ENCODE data around the gene FOXP1.
A peak's percentile ranks its signal among the peaks of the same experiment; 100 is the strongest.

FOXP1 gene

DNA sequence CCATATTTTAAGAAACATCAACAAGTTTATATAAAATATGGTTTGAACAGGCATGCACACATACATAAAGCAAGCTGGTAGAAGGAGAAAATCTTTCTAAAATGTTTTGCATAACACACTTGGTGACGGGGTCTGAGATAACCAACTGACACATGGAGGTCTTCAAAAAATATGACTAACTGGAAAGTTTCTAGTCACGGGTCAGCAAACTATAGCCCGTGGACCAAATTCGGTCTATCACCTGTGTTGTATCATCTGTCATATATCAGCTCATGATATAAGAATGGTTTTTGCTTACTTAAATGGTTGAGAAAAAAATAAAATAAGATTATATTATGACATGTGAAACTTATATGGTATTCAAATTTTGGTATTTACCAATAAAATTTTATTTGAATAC lies 465.1 kb downstream of the FOXP1 start:
- Histone ChIP-seq H3K9me3 (ENCODE audit: control insufficient read depth in 2 of 2, low read length in 2 of 2) (no peaks in the 10 kb centered on the region), H3K27ac (ENCODE audit: low read length) (no peak overlapping the region), H3K36me3 (ENCODE audit: control insufficient read depth in 2 of 2, insufficient read depth in 2 of 2, low read length in 2 of 2) (peaks cover 0 to 5% of the 10 kb centered on the region in 2 donors), H3K27me3 (ENCODE audit: control insufficient read depth in 1 of 2, insufficient read depth in 2 of 2, low read length in 2 of 2) (no peaks in the 10 kb centered on the region), H3K9ac (ENCODE audit: low read length in 2 of 2) (no peak overlapping the region), H3K4me3 (ENCODE audit: low read length in 2 of 2) (no peak overlapping the region), H3K4me1 (ENCODE audit: control insufficient read depth, insufficient read depth, low read length) (peaks cover 18% of the 10 kb centered on the region)

DNA sequence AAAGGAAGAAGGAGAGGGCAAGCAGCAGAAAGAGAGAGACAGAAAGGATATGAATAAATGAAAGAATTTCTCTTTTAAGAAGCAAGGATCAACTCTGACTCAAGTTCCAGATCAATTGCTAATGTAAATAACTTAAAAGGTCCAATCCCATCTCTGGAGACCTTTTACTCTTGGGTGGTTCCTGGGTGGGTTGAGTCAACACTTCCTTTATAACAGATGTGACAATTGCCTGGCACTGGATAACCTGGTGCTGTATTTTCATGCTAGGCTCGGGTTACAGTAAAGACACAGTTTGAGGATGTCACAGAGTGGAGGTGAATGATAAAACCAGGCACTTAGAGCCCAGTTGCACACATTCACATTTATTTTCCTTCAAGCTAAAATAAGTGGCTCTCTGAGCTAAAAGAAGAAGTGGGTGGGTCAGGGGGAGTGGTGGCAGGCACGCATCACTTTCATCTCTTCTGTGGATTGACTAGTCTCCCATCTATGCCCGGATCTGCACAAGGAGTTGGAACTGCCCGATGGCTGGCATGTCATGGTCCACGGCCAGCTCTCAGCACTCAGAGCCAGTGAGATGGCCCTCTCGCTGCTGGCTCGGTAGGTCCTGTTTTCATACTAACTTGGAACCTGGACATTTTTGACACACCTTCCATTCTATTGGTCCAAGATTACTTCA lies 465.8 kb downstream of the FOXP1 start:
- Histone ChIP-seq H3K4me1 (ENCODE audit: control insufficient read depth, insufficient read depth, low read length) (peaks cover 13% of the 10 kb centered on the region), H3K36me3 (ENCODE audit: control insufficient read depth in 2 of 2, insufficient read depth in 2 of 2, low read length in 2 of 2) (peaks cover 0 to 5% of the 10 kb centered on the region in 2 donors), H3K4me3 (ENCODE audit: low read length in 2 of 2) (no peak overlapping the region), H3K27ac (ENCODE audit: low read length) (peak overlapping the region; percentile 42), H3K9ac (ENCODE audit: low read length in 2 of 2) (no peak overlapping the region), H3K9me3 (ENCODE audit: control insufficient read depth in 2 of 2, low read length in 2 of 2) (no peaks in the 10 kb centered on the region), H3K27me3 (ENCODE audit: control insufficient read depth in 1 of 2, insufficient read depth in 2 of 2, low read length in 2 of 2) (no peaks in the 10 kb centered on the region)

DNA sequence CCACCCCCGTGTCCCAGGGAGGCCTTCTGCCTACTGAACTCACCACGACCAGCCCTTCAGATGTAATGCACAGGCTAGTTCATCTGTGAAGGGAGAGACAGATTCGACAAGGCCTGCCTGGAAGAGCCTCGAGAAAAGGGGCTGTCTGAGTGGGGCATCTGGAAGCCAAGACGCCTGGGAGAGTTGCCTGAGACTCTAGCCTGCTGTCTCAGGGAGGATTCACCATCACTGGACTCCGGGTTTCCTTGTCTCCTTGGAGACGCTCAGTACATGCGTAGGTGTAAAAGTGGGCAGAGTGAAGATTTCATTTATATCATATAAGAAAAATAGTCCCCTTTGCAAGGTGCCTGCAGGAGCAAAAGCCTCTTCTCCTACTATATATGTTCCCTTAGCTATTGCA lies 468.9 kb downstream of the FOXP1 start:
- peak overlapping the region in 1 of 2 donors; percentile 18 for H3K9ac ChIP-seq (ENCODE audit: low read length in 2 of 2)
- no peaks in the 10 kb centered on the region for H3K27me3 ChIP-seq (ENCODE audit: control insufficient read depth in 1 of 2, insufficient read depth in 2 of 2, low read length in 2 of 2)
- H3K36me3 ChIP-seq (ENCODE audit: control insufficient read depth in 2 of 2, insufficient read depth in 2 of 2, low read length in 2 of 2): peaks cover 6 to 12% of the 10 kb centered on the region in 2 donors
- H3K4me1 ChIP-seq (ENCODE audit: control insufficient read depth, insufficient read depth, low read length): peaks cover 28% of the 10 kb centered on the region
- H3K4me3 ChIP-seq (ENCODE audit: low read length in 2 of 2): peak overlapping the region in 1 of 2 donors; percentile 16
- H3K27ac ChIP-seq (ENCODE audit: low read length): peak overlapping the region; percentile 0
- no peaks in the 10 kb centered on the region for H3K9me3 ChIP-seq (ENCODE audit: control insufficient read depth in 2 of 2, low read length in 2 of 2)

DNA sequence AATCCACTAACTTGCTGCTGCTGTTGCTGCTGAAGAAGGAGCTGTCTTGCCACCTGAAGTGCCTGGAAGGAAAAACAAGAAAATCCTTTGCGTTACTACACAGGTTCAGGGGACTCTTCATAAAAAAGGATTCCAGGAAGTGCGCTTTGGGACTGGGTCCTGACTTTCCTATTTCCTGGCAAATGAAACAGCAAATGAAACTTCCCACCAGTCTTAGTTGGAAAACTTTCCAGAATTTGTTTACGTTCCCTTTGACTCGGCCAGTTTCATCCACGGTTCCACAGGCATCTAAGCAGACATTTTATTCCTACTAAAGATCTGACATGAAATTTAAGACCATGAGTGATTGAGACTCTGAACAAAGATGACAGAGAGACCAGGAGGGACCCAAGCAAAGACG lies 471.0 kb downstream of the FOXP1 start:
- no peaks in the 10 kb centered on the region for H3K27me3 ChIP-seq (ENCODE audit: control insufficient read depth in 1 of 2, insufficient read depth in 2 of 2, low read length in 2 of 2)
- H3K36me3 ChIP-seq (ENCODE audit: control insufficient read depth in 2 of 2, insufficient read depth in 2 of 2, low read length in 2 of 2): peaks cover 6 to 12% of the 10 kb centered on the region in 2 donors
- H3K4me3 ChIP-seq (ENCODE audit: low read length in 2 of 2): peak overlapping the region; percentile 5 to 47
- peak overlapping the region; percentile 46 for H3K27ac ChIP-seq (ENCODE audit: low read length)
- H3K4me1 ChIP-seq (ENCODE audit: control insufficient read depth, insufficient read depth, low read length): peaks cover 30% of the 10 kb centered on the region
- peak overlapping the region in 1 of 2 donors; percentile 45 for H3K9ac ChIP-seq (ENCODE audit: low read length in 2 of 2)
- H3K9me3 ChIP-seq (ENCODE audit: control insufficient read depth in 2 of 2, low read length in 2 of 2): no peaks in the 10 kb centered on the region

DNA sequence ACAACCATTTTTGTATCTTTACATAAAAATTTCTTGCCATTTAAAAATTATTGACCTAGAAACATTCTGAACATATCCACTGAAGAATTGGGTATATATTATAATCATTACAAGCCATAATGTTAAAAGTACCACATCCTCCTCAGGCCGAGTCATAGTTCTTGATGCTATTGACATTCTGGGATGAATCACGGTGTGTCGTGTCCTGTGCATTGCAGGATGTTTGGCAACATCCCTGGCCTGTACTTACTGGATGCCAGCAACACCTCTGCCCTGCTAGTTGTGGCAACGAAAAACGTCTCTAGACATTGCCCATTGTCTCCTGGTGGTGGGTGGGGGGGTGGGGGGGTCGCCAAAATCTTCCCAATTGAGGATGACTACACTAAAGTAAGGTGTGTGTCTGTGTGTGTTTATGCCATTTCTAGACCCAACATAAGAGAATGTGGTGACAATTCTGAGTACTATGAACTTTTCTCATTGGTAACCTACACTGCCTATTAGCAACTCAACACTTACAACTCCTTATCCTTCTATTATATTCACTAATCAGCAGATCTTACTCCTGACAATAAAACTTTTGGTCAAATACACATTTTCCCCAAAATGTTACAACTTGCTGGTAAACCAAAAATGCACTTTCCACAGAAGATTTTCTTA lies 471.6 kb downstream of the FOXP1 start:
- peaks cover 32% of the 10 kb centered on the region for H3K4me1 ChIP-seq (ENCODE audit: control insufficient read depth, insufficient read depth, low read length)
- peak overlapping the region; percentile 46 for H3K27ac ChIP-seq (ENCODE audit: low read length)
- peaks cover 6 to 12% of the 10 kb centered on the region in 2 donors for H3K36me3 ChIP-seq (ENCODE audit: control insufficient read depth in 2 of 2, insufficient read depth in 2 of 2, low read length in 2 of 2)
- H3K4me3 ChIP-seq (ENCODE audit: low read length in 2 of 2): peak overlapping the region; percentile 5 to 47
- H3K9me3 ChIP-seq (ENCODE audit: control insufficient read depth in 2 of 2, low read length in 2 of 2): no peaks in the 10 kb centered on the region
- peak overlapping the region; percentile 3 to 17 for H3K9ac ChIP-seq (ENCODE audit: low read length in 2 of 2)
- no peaks in the 10 kb centered on the region for H3K27me3 ChIP-seq (ENCODE audit: control insufficient read depth in 1 of 2, insufficient read depth in 2 of 2, low read length in 2 of 2)

DNA sequence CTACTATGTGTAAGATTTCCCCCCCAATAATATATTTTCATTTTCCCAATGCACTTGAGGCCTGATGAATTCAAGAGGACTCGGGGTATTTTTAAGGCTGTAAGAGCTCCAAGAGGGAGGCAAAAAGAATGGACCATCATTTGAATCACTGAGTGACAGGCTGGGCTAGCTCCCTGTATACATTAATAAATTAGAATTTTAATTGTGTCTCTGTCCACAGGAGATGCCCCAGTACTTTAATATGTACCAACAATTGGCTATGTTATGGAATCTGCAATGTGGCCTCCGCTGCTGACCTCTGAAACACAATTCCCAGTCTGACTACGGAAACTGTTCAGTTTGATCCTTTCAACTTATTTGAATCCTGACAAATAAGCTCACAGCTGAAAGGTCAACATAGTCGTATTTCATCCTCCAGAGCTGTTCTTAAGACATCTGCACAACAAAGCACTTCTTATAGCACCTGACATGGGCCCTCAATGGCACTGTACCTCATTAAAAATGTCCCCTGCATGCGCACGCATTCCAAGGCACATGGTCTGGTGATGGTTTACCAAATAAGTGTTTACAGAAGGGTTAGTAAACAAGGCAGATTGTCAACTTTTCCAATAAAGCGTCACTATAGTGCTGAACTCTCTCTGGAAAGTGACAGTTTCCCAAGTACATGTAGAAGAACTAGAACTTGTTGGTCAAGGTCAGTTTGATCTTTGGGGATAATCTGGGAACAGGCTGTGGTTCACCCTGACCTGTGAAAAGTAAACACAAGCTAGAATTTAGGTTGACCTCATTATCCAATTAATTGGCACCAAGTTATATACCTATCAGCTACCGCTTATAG lies 472.9 kb downstream of the FOXP1 start:
- Histone ChIP-seq H3K9ac (ENCODE audit: low read length in 2 of 2) (peak overlapping the region in 1 of 2 donors; percentile 53), H3K27ac (ENCODE audit: low read length) (peak overlapping the region; percentile 68), H3K9me3 (ENCODE audit: control insufficient read depth in 2 of 2, low read length in 2 of 2) (no peaks in the 10 kb centered on the region), H3K4me3 (ENCODE audit: low read length in 2 of 2) (peak overlapping the region in 1 of 2 donors; percentile 31), H3K36me3 (ENCODE audit: control insufficient read depth in 2 of 2, insufficient read depth in 2 of 2, low read length in 2 of 2) (peaks cover 6 to 12% of the 10 kb centered on the region in 2 donors), H3K27me3 (ENCODE audit: control insufficient read depth in 1 of 2, insufficient read depth in 2 of 2, low read length in 2 of 2) (no peaks in the 10 kb centered on the region), H3K4me1 (ENCODE audit: control insufficient read depth, insufficient read depth, low read length) (peaks cover 38% of the 10 kb centered on the region)

DNA sequence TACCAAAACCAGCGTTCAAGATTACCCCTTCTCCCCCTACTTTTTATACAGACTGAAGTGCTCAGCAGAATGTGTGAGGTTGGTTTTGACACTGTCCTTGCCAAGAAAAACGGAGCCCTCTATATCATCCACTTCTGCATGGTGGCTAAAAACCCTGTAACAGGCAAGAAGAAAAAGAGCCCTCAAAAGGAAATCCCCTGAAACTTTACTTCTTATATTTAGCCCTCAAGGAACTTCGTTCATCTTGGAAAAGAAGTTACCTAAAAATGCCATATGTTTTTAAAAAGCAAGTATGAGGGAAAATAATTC lies 473.6 kb downstream of the FOXP1 start:
- no peaks in the 10 kb centered on the region for H3K27me3 ChIP-seq (ENCODE audit: control insufficient read depth in 1 of 2, insufficient read depth in 2 of 2, low read length in 2 of 2)
- peaks cover 41% of the 10 kb centered on the region for H3K4me1 ChIP-seq (ENCODE audit: control insufficient read depth, insufficient read depth, low read length)
- peak overlapping the region in 1 of 2 donors; percentile 0 for H3K4me3 ChIP-seq (ENCODE audit: low read length in 2 of 2)
- peaks cover 6 to 12% of the 10 kb centered on the region in 2 donors for H3K36me3 ChIP-seq (ENCODE audit: control insufficient read depth in 2 of 2, insufficient read depth in 2 of 2, low read length in 2 of 2)
- H3K9me3 ChIP-seq (ENCODE audit: control insufficient read depth in 2 of 2, low read length in 2 of 2): no peaks in the 10 kb centered on the region
- peak overlapping the region in 1 of 2 donors; percentile 53 for H3K9ac ChIP-seq (ENCODE audit: low read length in 2 of 2)
- H3K27ac ChIP-seq (ENCODE audit: low read length): peak overlapping the region; percentile 68

DNA sequence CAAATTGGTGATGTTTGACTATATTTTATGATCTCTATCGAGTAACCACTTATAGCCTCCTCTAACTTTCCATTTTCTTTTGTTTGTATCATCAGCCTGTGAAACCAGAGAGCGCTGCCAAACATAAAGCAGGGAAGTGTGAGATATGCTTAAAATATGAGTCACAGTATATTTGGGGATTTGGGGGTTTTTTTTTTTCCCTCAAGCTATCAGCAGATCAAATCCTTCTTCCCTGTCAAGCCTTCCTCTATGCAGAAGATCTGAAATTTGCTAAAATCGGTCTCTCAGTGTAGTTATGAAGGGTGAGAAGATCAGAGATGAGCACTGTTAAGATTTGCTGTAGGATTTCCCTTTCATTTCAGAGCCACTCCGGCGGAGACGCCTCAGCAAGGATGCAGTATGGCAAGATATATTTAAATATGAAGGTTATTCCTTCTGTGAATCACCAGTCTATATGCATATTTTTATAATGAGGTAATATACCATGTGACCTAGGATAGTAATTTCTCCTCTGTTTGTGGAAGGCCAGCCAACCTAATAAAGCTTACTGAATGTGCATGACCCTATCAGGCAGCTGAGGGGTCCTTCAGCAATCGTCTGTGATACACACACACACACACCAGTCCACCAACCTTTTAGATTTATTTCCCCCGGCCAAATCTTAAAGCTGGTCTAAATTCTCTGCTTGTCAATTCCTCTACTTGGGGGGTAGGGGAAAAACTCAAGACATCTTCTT lies 474.1 kb downstream of the FOXP1 start:
- H3K27me3 ChIP-seq (ENCODE audit: control insufficient read depth in 1 of 2, insufficient read depth in 2 of 2, low read length in 2 of 2): no peaks in the 10 kb centered on the region
- peaks cover 37% of the 10 kb centered on the region for H3K4me1 ChIP-seq (ENCODE audit: control insufficient read depth, insufficient read depth, low read length)
- H3K9ac ChIP-seq (ENCODE audit: low read length in 2 of 2): peak overlapping the region in 1 of 2 donors; percentile 53
- H3K27ac ChIP-seq (ENCODE audit: low read length): peak overlapping the region; percentile 68
- no peaks in the 10 kb centered on the region for H3K9me3 ChIP-seq (ENCODE audit: control insufficient read depth in 2 of 2, low read length in 2 of 2)
- peak overlapping the region in 1 of 2 donors; percentile 13 for H3K4me3 ChIP-seq (ENCODE audit: low read length in 2 of 2)
- H3K36me3 ChIP-seq (ENCODE audit: control insufficient read depth in 2 of 2, insufficient read depth in 2 of 2, low read length in 2 of 2): peaks cover 6 to 10% of the 10 kb centered on the region in 2 donors

DNA sequence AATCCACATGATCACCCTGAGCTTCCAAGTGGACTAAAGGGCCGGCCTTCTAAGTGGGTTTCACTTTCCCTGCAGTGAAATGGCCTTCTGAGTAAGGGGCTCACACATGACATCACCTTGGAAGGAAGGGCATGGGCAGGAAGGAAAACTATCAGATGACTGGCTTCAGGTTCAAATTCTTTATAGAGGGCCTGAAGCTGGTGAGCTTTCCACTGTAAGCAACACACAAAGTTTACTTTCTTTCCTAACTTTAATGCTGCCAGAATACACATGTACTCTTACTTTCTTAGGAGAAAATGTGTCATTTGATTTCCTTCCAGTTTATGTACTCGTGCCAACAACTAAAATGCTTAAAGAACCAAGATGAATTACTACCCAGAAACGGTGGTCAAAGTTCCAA lies 475.6 kb downstream of the FOXP1 start:
- Histone ChIP-seq H3K9ac (ENCODE audit: low read length in 2 of 2) (peak overlapping the region in 1 of 2 donors; percentile 65), H3K36me3 (ENCODE audit: control insufficient read depth in 2 of 2, insufficient read depth in 2 of 2, low read length in 2 of 2) (peaks cover 6 to 7% of the 10 kb centered on the region in 2 donors), H3K4me1 (ENCODE audit: control insufficient read depth, insufficient read depth, low read length) (peaks cover 46% of the 10 kb centered on the region), H3K9me3 (ENCODE audit: control insufficient read depth in 2 of 2, low read length in 2 of 2) (no peaks in the 10 kb centered on the region), H3K27me3 (ENCODE audit: control insufficient read depth in 1 of 2, insufficient read depth in 2 of 2, low read length in 2 of 2) (no peaks in the 10 kb centered on the region), H3K27ac (ENCODE audit: low read length) (peak overlapping the region; percentile 56), H3K4me3 (ENCODE audit: low read length in 2 of 2) (peak overlapping the region; percentile 41 to 50)

DNA sequence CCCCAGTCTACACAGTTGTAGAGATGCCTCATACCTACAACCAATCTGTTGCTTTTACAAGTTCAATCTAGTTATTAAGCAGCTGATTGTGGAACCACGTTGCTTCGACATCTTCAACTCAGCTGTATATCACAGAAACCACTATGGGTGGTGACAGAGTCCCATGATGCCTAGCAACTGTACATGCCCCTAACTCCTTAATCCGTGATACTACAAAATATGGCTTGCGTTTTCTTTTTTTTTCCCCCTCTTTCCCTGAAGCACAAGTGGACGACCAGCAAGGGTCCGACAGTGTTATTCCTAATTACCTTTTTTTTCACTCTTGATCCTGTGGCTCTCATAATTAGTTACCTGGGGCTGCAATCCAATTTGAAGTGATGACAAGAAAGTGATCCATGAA lies 478.6 kb downstream of the FOXP1 start:
- H3K36me3 ChIP-seq (ENCODE audit: control insufficient read depth in 2 of 2, insufficient read depth in 2 of 2, low read length in 2 of 2): no peaks in the 10 kb centered on the region
- peaks cover 53% of the 10 kb centered on the region for H3K4me1 ChIP-seq (ENCODE audit: control insufficient read depth, insufficient read depth, low read length)
- no peaks in the 10 kb centered on the region for H3K27me3 ChIP-seq (ENCODE audit: control insufficient read depth in 1 of 2, insufficient read depth in 2 of 2, low read length in 2 of 2)
- H3K9me3 ChIP-seq (ENCODE audit: control insufficient read depth in 2 of 2, low read length in 2 of 2): no peaks in the 10 kb centered on the region
- no peak overlapping the region for H3K27ac ChIP-seq (ENCODE audit: low read length)
- H3K4me3 ChIP-seq (ENCODE audit: low read length in 2 of 2): no peak overlapping the region
- H3K9ac ChIP-seq (ENCODE audit: low read length in 2 of 2): no peak overlapping the region

Data from stomach smooth muscle (tissue), 2 donors.